Measurements from ENCODE around the gene TVP23B.
"Not testable (repeated sequence)": the region's sequence is repeated elsewhere in the genome, so short reads cannot be mapped to it uniquely, and the experiment has no call there.

Gene TVP23B

GRCh38 chr17:18794841-18795240, 13.9 kb downstream of the TVP23B start:
- DNase-seq, result not testable (repeated sequence)

- not testable (repeated sequence) for DNase-seq
Observed at GRCh38 chr17:18796887-18797286, 15.9 kb downstream of the TVP23B start.

GRCh38 chr17:18803458-18804245, 22.7 kb downstream of the TVP23B start:
- not testable (repeated sequence) for DNase-seq

GRCh38 chr17:18815924-18816323, 34.9 kb downstream of the TVP23B start:
- DNase-seq, result not testable (repeated sequence)

GRCh38 chr17:18816489-18817371, 35.7 kb downstream of the TVP23B start:
- not testable (repeated sequence) for DNase-seq

- not testable (repeated sequence) for DNase-seq
Observed at GRCh38 chr17:18821430-18821829, 40.4 kb downstream of the TVP23B start.

- not testable (repeated sequence) for DNase-seq
Observed at GRCh38 chr17:18827613-18828012, 46.6 kb downstream of the TVP23B start.

GRCh38 chr17:18848501-18848900, 67.5 kb downstream of the TVP23B start:
- no peak for DNase-seq

GRCh38 chr17:18850679-18851078, 69.7 kb downstream of the TVP23B start:
- DNase-seq, result no peak

- no peak for DNase-seq
Observed at GRCh38 chr17:18851201-18851600, 70.2 kb downstream of the TVP23B start.

- DNase-seq, result no peak
Observed at GRCh38 chr17:18854956-18855355, 74.0 kb downstream of the TVP23B start.

- DNase-seq, result peak; percentile 59
Observed at GRCh38 chr17:18855831-18856569, 75.0 kb downstream of the TVP23B start.

Data from NCI-H187 treated with DMSO at 0.1 percent for 48 hours (cell line).